HG03159 (cell line): ENCODE measurements around the gene TTC28.

ENCODE experiments used
- ATAC-seq: cut with Tn5 transposase; IDR thresholded peaks from one replicate; pipeline ENCODE4 v1.9.1; 2021; ENCODE audit warnings: mild to moderate bottlenecking, moderate library complexity; ENCODE audit not compliant: unreplicated experiment

Gene TTC28

GRCh38 chr22:28017558-28017820 is 662.2 kb downstream of the TTC28 start:
- ATAC-seq: no peak

GRCh38 chr22:28016781-28017557 is 662.7 kb downstream of the TTC28 start:
- no peak for ATAC-seq

DNA sequence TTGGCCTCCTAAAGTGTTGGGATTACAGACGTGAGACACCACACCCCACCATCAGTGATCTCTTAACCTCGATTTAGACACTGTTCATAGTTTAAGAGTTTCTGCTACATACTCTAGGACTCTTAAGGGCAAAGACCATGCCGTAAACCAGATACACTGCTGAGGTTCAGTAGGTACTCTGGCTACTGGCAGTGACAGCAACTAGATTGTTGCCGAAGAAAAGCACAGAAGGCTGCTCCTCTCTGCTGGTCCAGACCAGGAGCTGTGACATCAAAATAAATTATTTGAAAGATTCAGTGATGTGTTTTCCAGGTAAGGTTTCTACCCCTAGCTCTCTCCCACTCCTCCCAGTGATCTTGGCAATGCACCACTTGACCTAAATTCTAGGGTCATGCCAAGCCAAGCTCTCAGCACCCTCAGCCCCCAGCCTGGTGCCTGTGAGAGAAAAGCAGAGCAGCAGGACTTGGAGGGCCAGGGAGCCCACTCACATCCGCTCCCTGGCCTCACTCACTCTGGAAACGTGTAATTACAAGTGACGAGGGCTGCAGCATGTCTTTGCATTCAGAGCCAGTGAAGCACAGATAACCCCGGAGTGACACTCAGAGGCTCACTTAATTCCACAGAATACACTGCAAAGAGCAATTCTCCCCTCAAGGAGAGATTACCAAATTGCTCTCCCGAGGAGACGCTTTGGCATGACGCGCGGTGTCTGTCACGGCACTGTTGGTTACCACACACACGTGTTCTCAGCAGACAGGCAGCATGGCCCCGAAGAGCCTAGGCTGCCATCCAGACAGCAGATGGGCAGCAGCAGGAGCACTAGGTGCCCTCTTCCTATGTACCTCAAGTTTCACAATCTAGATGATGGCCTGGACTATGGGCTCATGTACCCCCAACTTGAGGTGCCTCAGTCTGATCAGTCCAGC is 663.7 kb downstream of the TTC28 start:
- ATAC-seq: no peak

DNA sequence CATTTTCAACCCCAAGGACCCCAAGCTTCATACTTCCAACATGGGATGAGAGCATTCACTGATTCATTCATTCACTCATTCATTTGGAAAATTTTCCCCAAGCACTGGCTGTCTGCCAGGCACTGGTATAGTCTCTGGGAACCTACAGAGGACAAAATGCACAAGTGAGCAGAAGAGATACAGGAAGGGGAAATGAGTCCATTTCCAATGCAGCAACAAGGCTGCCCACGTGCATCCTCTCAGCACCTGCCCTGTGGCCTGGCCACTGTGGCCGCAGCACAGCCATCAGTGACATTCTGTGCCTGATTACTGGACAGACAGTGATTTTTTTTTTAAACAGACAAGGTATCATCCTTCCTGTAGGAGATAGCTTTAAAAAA is 664.6 kb downstream of the TTC28 start:
- ATAC-seq: no peak

GRCh38 chr22:28014211-28015045 is 665.2 kb downstream of the TTC28 start:
- ATAC-seq: no peak

DNA sequence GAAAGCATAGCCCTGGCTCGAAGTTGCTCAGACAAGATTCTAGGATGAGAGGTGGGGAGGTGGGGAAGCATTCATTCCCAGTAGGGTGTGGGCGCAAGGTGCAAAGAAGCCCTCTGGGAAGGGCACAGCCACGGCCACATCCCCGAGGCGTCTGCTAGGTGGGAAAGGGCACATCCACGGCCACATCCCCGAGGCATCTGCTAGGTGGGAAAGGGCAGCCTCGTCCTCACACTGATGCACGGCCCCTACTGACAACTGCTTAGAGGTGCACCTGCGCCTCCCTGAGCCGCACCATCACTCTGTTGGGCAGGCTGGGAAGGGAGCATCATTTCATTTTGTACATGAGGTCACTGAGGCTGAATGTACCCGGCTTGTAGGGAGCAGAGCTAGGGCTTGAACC is 666.0 kb downstream of the TTC28 start:
- ATAC-seq: no peak

- no peak for ATAC-seq
These were observed 666.7 kb downstream of the TTC28 start for GRCh38 chr22:28012832-28013460.

DNA sequence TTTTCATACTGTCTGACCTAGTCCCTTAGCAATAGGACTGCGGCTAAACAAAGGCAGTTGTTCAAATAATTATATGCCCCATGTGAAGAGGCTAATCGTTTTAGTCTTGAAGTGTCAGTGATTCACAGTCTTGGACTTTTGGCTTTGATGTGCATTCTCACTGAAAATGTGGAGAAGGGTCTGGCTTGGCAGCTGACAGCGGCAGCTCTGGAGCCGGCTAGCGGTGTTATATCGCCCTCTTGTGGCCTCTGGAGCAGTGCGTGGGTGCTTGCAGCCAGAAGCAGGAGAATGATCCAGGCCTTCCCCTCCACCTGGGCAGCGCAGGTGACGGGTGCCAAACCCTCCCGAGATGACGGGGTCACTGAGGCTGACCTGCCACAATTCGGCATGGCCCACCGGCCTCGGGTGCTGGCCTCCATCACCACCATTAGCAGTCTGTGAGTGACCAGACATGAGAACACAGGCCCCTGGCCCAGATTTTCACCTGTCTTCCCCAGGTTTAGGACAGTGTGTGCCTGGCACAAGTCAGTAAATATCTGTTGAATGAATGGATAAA is 670.3 kb downstream of the TTC28 start:
- peak; percentile 50 for ATAC-seq

DNA sequence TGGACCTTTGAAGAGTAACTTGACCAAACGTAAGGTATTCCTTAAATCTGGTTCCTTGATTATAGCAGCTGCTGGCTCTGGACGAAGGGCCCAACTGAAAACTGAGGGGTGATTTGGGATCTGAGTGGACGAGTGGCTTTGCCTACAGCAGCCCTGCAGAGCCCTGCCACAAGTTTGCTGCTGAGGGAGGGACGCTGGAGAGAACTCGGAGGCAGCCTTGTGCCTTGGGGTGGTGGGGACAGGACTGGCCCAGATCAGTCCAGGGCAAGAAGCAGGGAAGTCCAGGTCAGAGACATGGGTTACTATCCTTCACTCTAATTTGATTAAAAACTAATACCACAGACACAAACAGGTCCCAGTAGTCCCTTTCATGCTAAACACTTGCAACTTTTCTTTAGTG is 671.0 kb downstream of the TTC28 start:
- ATAC-seq: no peak

DNA sequence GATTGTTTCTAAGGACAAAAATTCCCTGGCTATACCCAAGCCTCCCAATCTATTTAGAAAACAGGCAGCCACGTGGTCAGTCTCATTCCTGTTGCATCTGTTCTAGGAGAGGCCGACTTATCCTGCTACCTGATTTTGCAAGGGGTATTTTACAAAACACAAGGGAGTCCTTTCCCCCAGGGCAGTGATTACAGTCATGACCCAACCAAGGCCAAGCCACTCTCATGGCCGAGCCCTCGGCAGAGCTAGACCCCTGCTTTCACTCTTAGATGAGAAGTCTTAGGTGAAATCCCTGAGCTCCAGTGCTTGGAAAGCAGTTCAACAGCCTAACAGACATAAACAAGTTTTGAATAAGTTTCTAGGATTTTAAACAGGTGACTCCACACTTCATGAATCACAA is 671.6 kb downstream of the TTC28 start:
- ATAC-seq: no peak

DNA sequence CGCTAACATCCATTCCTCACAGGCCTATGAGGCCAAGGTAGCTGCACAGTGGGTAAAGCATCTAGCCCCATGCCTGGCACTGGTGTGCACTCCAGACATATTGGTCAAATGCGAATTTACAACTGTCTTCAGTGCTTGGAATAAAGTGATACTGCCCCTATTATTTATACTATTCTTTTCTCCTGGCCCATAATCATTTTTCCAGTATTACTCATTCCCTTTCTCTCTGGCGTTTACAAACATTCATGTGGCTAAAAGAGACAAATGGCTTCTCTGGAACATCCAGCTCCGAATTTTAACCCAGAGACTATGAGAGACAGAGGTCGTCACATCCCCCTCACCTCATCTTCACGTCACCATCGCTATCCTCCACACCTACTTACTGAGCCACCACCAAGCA is 673.4 kb downstream of the TTC28 start:
- ATAC-seq: no peak

DNA sequence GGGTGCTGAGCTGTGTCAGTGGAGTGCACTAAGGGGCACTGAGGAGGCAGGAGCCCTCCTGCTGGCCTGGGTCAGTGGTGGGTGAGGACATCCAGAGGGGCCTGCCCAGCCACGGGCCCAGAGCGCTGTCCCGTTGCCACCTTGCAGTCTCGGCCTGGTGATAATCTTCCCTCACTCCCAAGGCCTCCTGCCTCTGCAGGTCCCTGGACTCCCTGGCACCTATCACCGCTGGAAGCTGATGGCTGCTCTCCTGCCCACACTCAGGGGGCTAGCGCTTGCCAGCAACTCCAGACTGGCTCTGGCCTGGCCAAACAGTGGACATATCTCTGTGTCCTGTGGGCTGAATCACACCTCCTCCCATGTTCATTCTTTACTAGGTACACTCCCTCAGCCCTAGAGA is 674.1 kb downstream of the TTC28 start:
- no peak for ATAC-seq

DNA sequence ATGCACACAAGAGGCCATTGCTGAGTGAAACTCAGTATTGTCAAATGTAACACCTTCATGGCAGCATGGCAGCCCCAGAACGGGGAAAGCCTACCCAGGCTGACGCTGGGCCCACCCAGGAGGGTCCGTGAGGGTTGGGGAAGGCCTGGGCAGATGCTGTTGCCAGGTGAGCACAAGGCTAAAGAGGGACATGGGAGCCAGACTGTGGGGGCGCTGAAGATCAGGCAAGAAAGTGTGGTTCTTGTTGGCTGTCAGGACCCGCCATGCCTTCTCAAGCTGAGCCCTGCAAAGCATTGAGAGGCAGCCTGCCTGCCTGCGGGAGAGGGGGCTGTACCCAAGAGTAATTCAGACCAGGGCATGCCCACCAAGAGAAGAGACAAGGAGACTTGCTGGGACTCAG is 675.6 kb downstream of the TTC28 start:
- no peak for ATAC-seq

- ATAC-seq: no peak
These were observed 676.6 kb downstream of the TTC28 start for GRCh38 chr22:28002863-28003565.

GRCh38 chr22:28002181-28002700 is 677.4 kb downstream of the TTC28 start:
- ATAC-seq: no peak

DNA sequence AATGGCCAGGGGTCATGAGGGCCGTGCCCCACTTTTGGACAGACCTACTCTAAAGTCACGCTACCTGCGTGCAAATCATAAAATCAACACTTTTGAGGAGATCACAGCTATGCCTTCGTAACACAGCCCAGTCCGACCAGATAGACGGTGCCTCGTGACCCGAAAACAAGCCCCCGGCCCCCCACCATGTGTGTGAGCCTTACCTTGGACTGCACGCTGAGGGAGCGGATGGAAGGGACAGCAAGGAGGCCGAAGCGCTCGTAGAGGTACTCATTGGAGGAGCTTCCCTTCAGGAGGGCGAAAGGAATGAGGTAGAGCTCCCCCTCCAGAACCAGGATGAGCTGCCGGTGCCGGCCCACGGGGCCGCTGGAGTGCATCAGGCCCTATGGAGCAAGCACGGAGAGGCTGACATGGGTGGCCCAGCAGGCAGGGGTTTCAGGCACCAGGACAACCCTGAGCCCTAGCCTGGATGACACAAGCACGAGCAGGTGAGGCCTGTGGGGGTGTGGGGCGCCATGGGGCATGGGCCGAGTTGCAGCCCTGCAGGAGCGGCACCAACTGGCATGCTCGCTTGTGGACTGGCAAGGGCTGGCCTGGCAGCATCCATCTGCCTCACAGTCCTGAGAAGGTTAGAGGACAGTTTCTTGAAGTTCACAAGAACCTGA is 678.3 kb downstream of the TTC28 start:
- no peak for ATAC-seq

- no peak for ATAC-seq
These were observed 679.3 kb downstream of the TTC28 start for GRCh38 chr22:28000361-28000760.

GRCh38 chr22:27999876-28000275 is 679.8 kb downstream of the TTC28 start:
- no peak for ATAC-seq
